CD14-positive monocyte (primary cell): ENCODE results near the gene PKP2. TPM values are rescaled to one million over a fixed set of nuclear protein-coding genes. Genes with fewer than 3 reads are reported as not detected.

Source experiments
- DNase-seq, 3 donors: peaks; one replicate each; pipeline ENCODE4 v3.0.0-alpha.2; 2011 to 2022
- H2AFZ ChIP-seq: 2 replicates; pipeline ENCODE4 v1.6.0; 2012; ENCODE audit warnings: mild to moderate bottlenecking, low read depth, low read length, inconsistent platforms; ENCODE audit not compliant: insufficient read depth, poor library complexity, severe bottlenecking
- H3K27ac ChIP-seq, 2 donors: 1 replicate in 1 of 2; 2 replicates in 1 of 2; pipeline ENCODE4 v1.5.1; 2012 to 2013; ENCODE audit warnings: low read length in 2 of 2, control low read depth in 1 of 2, inconsistent platforms in 1 of 2, low read depth in 1 of 2, mild to moderate bottlenecking in 1 of 2
- H3K27me3 ChIP-seq, 2 donors: one replicate each; pipeline versions ENCODE4 v1.6.0 to v1.6.1; 2011 to 2013; ENCODE audit warnings: low read length in 2 of 2; ENCODE audit not compliant: control insufficient read depth in 2 of 2, insufficient read depth in 2 of 2
- H3K36me3 ChIP-seq, 2 donors: replicated peaks in 1 of 2; 1 replicate in 1 of 2; 2 replicates in 1 of 2; pipeline versions ENCODE4 v1.5.1 to v1.6.1; 2012 to 2013; ENCODE audit warnings: low read length in 2 of 2, control low read depth in 1 of 2, inconsistent platforms in 1 of 2, mild to moderate bottlenecking in 1 of 2; ENCODE audit not compliant: insufficient read depth in 2 of 2, control insufficient read depth in 1 of 2
- H3K4me1 ChIP-seq, 2 donors: 1 replicate in 1 of 2; 2 replicates in 1 of 2; pipeline versions ENCODE4 v1.5.1 to v1.6.1; 2012 to 2013; ENCODE audit warnings: low read length in 2 of 2, control low read depth in 1 of 2, inconsistent platforms in 1 of 2, mild to moderate bottlenecking in 1 of 2, moderate library complexity in 1 of 2; ENCODE audit not compliant: insufficient read depth in 2 of 2, control insufficient read depth in 1 of 2
- H3K4me2 ChIP-seq: replicated peaks from 2 replicates; pipeline ENCODE3; 2012; ENCODE audit warnings: low read length, moderate library complexity, mild to moderate bottlenecking; ENCODE audit not compliant: poor library complexity, severe bottlenecking; ENCODE audit errors: extremely low read depth
- H3K4me3 ChIP-seq, 3 experiments: fragments of 200-600 bp in 1 of 3; sonication (generic) in 1 of 3; replicated peaks in 1 of 3; 1 replicate in 2 of 3; 2 replicates in 1 of 3; pipeline ENCODE4 v1.5.1; 2011 to 2013; ENCODE audit warnings: low read length in 3 of 3, mild to moderate bottlenecking in 3 of 3, control low read depth in 2 of 3, low read depth in 2 of 3, inconsistent platforms in 1 of 3, moderate library complexity in 1 of 3
- H3K79me2 ChIP-seq: 2 replicates; pipeline ENCODE4 v1.6.0; 2012; ENCODE audit warnings: mild to moderate bottlenecking, control low read depth, inconsistent platforms, low read length, moderate library complexity; ENCODE audit not compliant: insufficient read depth
- H3K9ac ChIP-seq: 2 replicates; pipeline ENCODE4 v1.6.0; 2017; ENCODE audit warnings: low read length, mild to moderate bottlenecking; ENCODE audit not compliant: insufficient read depth, poor library complexity, severe bottlenecking
- H3K9me3 ChIP-seq, 2 donors: replicated peaks in 1 of 2; 1 replicate in 1 of 2; 2 replicates in 1 of 2; pipeline versions ENCODE4 v1.5.1 to v1.6.1; 2012 to 2013; ENCODE audit warnings: low read length in 2 of 2, control low read depth in 1 of 2; ENCODE audit not compliant: control insufficient read depth in 1 of 2, insufficient read depth in 1 of 2
- H4K20me1 ChIP-seq: 2 replicates; pipeline ENCODE4 v1.6.0; 2012; ENCODE audit warnings: mild to moderate bottlenecking, low read length, control low read depth, moderate library complexity; ENCODE audit not compliant: insufficient read depth
- H3K27ac Mint-ChIP-seq, 7 donors: one replicate each; pipeline ENCODE4 v1.8.0; 2020; ENCODE audit warnings: mild to moderate bottlenecking in 7 of 7, mixed read lengths in 7 of 7, moderate library complexity in 6 of 7, inconsistent platforms in 2 of 7
- H3K27me3 Mint-ChIP-seq, 3 donors: one replicate each; pipeline ENCODE4 v1.8.0; 2021 to 2022; ENCODE audit warnings: low read depth in 3 of 3, mild to moderate bottlenecking in 3 of 3, mixed read lengths in 3 of 3, moderate library complexity in 3 of 3, inconsistent platforms in 1 of 3
- H3K36me3 Mint-ChIP-seq, 2 donors: one replicate each; pipeline ENCODE4 v1.8.0; 2020; ENCODE audit warnings: mixed read lengths in 2 of 2, inconsistent platforms in 1 of 2, mild to moderate bottlenecking in 1 of 2
- H3K4me1 Mint-ChIP-seq: one replicate; pipeline ENCODE4 v1.8.0; 2020; ENCODE audit warnings: mild to moderate bottlenecking, mixed read lengths
- H3K4me3 Mint-ChIP-seq, 2 donors: one replicate each; pipeline ENCODE4 v1.8.0; 2020; ENCODE audit warnings: mild to moderate bottlenecking in 2 of 2, mixed read lengths in 2 of 2, moderate library complexity in 1 of 2
- H3K9me3 Mint-ChIP-seq, 7 donors: one replicate each; pipeline ENCODE4 v1.8.0; 2020 to 2022; ENCODE audit warnings: mixed read lengths in 7 of 7, mild to moderate bottlenecking in 6 of 7, moderate library complexity in 6 of 7, inconsistent platforms in 2 of 7
- WGBS: methylation state at CpG from one replicate; pipeline ENCODE4 v1.1.5; 2013; ENCODE audit warnings: missing lambda C conversion rate; ENCODE audit not compliant: insufficient coverage; 5-methylcytosine and 5-hydroxymethylcytosine counted together
- intact Hi-C, 2 donors: fragments of 100-400 bp; cut with micrococcal nuclease; formaldehyde crosslinking; loops; one replicate each; pipeline versions ENCODE4 v1.15.0 to v1.15.1; 2023
- polyA plus RNA-seq, 3 donors: library from polyadenylated mRNA; depleted of rRNA in 1 of 3; unstranded in 2 of 3; stranded (reverse) in 1 of 3; fragments of 300-500 nt in 2 of 3; fragments of >200 nt in 1 of 3; fragmentation: Illumina TruSeq in 2 of 3; gene quantifications; 1 replicate in 2 of 3; 2 replicates in 1 of 3; pipeline ENCODE4 v1.2.3, GENCODE V29; 2012 to 2021
- TF ChIP-seq, protein P1 (sequence below): fragments of 200-600 bp; IDR thresholded peaks from one replicate; pipeline ENCODE4 v1.8.0; 2022; ENCODE audit warnings: antibody characterized with exemption, mild to moderate bottlenecking

PKP2 gene
- polyA plus RNA-seq, 3 donors = 0.95 to 3.1 (median 2.9) TPM

DNA sequence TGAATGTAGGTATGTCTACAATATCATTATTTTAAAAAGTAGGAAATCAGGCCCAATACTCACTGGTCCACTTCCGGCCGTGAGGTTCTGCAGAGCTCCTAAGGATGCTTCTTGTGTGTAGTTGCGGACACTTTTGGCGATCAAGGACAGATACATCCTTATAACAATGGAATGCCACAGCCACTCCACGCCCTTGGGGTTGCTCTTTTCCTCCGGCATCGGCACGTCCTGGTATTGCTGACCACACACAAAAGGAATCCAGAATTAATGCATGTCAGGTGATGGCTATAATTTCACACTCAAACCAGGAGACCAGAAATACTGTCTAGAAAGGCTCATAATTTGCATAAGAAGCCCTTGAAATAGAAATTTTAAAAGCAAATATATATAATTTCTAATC is 75.3 kb downstream of the PKP2 start:
- intact Hi-C loops = no loop called here
- Histone ChIP-seq H2AFZ (no peak overlapping the region), H3K4me3 (no peak overlapping the region), H3K9ac (no peak overlapping the region), H3K79me2 (no peaks in the 10 kb centered on the region), H3K27ac (no peak overlapping the region), H4K20me1 (no peaks in the 10 kb centered on the region), H3K4me2 (no peak overlapping the region), H3K36me3 (no peaks in the 10 kb centered on the region), H3K4me1 (no peaks in the 10 kb centered on the region), H3K27me3 (no peaks in the 10 kb centered on the region), H3K9me3 (no peaks in the 10 kb centered on the region)
- Mint-ChIP-seq H3K4me1 (no peaks in the 10 kb centered on the region), H3K36me3 (peaks cover 0 to 21% of the 10 kb centered on the region in 2 donors), H3K9me3 (no peaks in the 10 kb centered on the region), H3K4me3 (no peak overlapping the region), H3K27me3 (no peaks in the 10 kb centered on the region), H3K27ac (no peak overlapping the region)
- DNase-seq = no peak
- TF ChIP-seq, protein P1, sequence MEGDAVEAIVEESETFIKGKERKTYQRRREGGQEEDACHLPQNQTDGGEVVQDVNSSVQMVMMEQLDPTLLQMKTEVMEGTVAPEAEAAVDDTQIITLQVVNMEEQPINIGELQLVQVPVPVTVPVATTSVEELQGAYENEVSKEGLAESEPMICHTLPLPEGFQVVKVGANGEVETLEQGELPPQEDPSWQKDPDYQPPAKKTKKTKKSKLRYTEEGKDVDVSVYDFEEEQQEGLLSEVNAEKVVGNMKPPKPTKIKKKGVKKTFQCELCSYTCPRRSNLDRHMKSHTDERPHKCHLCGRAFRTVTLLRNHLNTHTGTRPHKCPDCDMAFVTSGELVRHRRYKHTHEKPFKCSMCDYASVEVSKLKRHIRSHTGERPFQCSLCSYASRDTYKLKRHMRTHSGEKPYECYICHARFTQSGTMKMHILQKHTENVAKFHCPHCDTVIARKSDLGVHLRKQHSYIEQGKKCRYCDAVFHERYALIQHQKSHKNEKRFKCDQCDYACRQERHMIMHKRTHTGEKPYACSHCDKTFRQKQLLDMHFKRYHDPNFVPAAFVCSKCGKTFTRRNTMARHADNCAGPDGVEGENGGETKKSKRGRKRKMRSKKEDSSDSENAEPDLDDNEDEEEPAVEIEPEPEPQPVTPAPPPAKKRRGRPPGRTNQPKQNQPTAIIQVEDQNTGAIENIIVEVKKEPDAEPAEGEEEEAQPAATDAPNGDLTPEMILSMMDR = no peak
- WGBS = 100% methylated on average over 4 of the region's 8 CpGs

GRCh38 chr12:32820376-32820931 is 76.1 kb downstream of the PKP2 start:
- no peak for DNase-seq
- no peaks in the 10 kb centered on the region for H3K4me1 Mint-ChIP-seq
- Histone ChIP-seq H3K4me1 (no peaks in the 10 kb centered on the region), H3K9me3 (no peaks in the 10 kb centered on the region), H4K20me1 (no peaks in the 10 kb centered on the region), H3K79me2 (no peaks in the 10 kb centered on the region), H2AFZ (no peak overlapping the region), H3K4me2 (no peak overlapping the region), H3K4me3 (no peak overlapping the region), H3K27me3 (no peaks in the 10 kb centered on the region), H3K36me3 (no peaks in the 10 kb centered on the region), H3K9ac (no peak overlapping the region), H3K27ac (no peak overlapping the region)
- TF ChIP-seq, protein P1 = no peak
- no peak overlapping the region for H3K27ac Mint-ChIP-seq
- H3K4me3 Mint-ChIP-seq = no peak overlapping the region
- no peaks in the 10 kb centered on the region for H3K9me3 Mint-ChIP-seq
- 100% methylated on average over 1 of the region's 2 CpGs for WGBS
- H3K27me3 Mint-ChIP-seq = no peaks in the 10 kb centered on the region
- intact Hi-C loops = no loop called here
- H3K36me3 Mint-ChIP-seq = peaks cover 0 to 21% of the 10 kb centered on the region in 2 donors
